Neuron (in vitro differentiated cells): Measurements from ENCODE around the gene XYLT1.

Experiments
- H2AFZ ChIP-seq: one replicate; pipeline ENCODE4 v1.6.1; 2013; ENCODE audit warnings: low read depth, mild to moderate bottlenecking, inconsistent platforms, low read length, moderate library complexity
- H3K27me3 ChIP-seq: one replicate; pipeline ENCODE4 v1.6.1; 2013; ENCODE audit warnings: low read length; ENCODE audit not compliant: insufficient read depth
- H3K36me3 ChIP-seq: one replicate; pipeline ENCODE4 v1.6.1; 2013; ENCODE audit warnings: low read length; ENCODE audit not compliant: insufficient read depth
- H3K4me1 ChIP-seq: one replicate; pipeline ENCODE4 v1.6.1; 2013; ENCODE audit warnings: low read length; ENCODE audit not compliant: insufficient read depth
- H3K4me3 ChIP-seq: 2 replicates; pipeline ENCODE4 v1.5.1; 2013; ENCODE audit warnings: mild to moderate bottlenecking, low read length, moderate library complexity
- H3K9me3 ChIP-seq: one replicate; pipeline ENCODE4 v1.6.1; 2013; ENCODE audit warnings: low read length

Gene XYLT1

GRCh38 chr16:17463335-17463734 lies 7.4 kb downstream of the XYLT1 start:
- H3K4me1 ChIP-seq, result peaks cover 45% of the 10 kb centered on the region
- no peaks in the 10 kb centered on the region for H3K36me3 ChIP-seq
- no peak overlapping the region for H2AFZ ChIP-seq
- no peaks in the 10 kb centered on the region for H3K9me3 ChIP-seq
- H3K4me3 ChIP-seq, result no peak overlapping the region
- no peaks in the 10 kb centered on the region for H3K27me3 ChIP-seq

GRCh38 chr16:17461951-17462729 lies 8.6 kb downstream of the XYLT1 start:
- Histone ChIP-seq H3K4me1 (peaks cover 46% of the 10 kb centered on the region), H2AFZ (no peak overlapping the region)

GRCh38 chr16:17460890-17461289 lies 9.9 kb downstream of the XYLT1 start:
- H3K4me3 ChIP-seq, result no peak overlapping the region
- H3K9me3 ChIP-seq, result no peaks in the 10 kb centered on the region
- no peaks in the 10 kb centered on the region for H3K27me3 ChIP-seq
- no peaks in the 10 kb centered on the region for H3K36me3 ChIP-seq
- no peak overlapping the region for H2AFZ ChIP-seq
- peaks cover 36% of the 10 kb centered on the region for H3K4me1 ChIP-seq

More at GRCh38 chr16:17461951-17462729, 8.6 kb downstream of the XYLT1 start:
- no peak overlapping the region for H3K4me3 ChIP-seq
- H3K9me3 ChIP-seq, result no peaks in the 10 kb centered on the region
- no peaks in the 10 kb centered on the region for H3K27me3 ChIP-seq
- no peaks in the 10 kb centered on the region for H3K36me3 ChIP-seq

GRCh38 chr16:17459903-17460521 lies 10.7 kb downstream of the XYLT1 start:
- H3K9me3 ChIP-seq, result no peaks in the 10 kb centered on the region
- no peak overlapping the region for H2AFZ ChIP-seq
- no peak overlapping the region for H3K4me3 ChIP-seq
- H3K27me3 ChIP-seq, result no peaks in the 10 kb centered on the region
- peaks cover 36% of the 10 kb centered on the region for H3K4me1 ChIP-seq
- H3K36me3 ChIP-seq, result no peaks in the 10 kb centered on the region

- Histone ChIP-seq H3K9me3 (no peaks in the 10 kb centered on the region), H3K4me3 (no peak overlapping the region), H3K27me3 (no peaks in the 10 kb centered on the region), H3K36me3 (no peaks in the 10 kb centered on the region), H2AFZ (no peak overlapping the region), H3K4me1 (peaks cover 36% of the 10 kb centered on the region)
Measured at GRCh38 chr16:17457997-17458396, 12.8 kb downstream of the XYLT1 start.

GRCh38 chr16:17457513-17457912 lies 13.2 kb downstream of the XYLT1 start:
- H3K4me3 ChIP-seq, result no peak overlapping the region
- H3K36me3 ChIP-seq, result no peaks in the 10 kb centered on the region
- H3K27me3 ChIP-seq, result no peaks in the 10 kb centered on the region
- no peak overlapping the region for H2AFZ ChIP-seq
- peaks cover 36% of the 10 kb centered on the region for H3K4me1 ChIP-seq
- no peaks in the 10 kb centered on the region for H3K9me3 ChIP-seq

GRCh38 chr16:17454162-17454730 lies 16.5 kb downstream of the XYLT1 start:
- Histone ChIP-seq H3K4me1 (peaks cover 14% of the 10 kb centered on the region), H3K9me3 (no peaks in the 10 kb centered on the region), H3K27me3 (no peaks in the 10 kb centered on the region), H2AFZ (no peak overlapping the region), H3K4me3 (no peak overlapping the region), H3K36me3 (no peaks in the 10 kb centered on the region)

GRCh38 chr16:17453364-17454038 lies 17.3 kb downstream of the XYLT1 start:
- Histone ChIP-seq H3K4me3 (no peak overlapping the region), H2AFZ (no peak overlapping the region), H3K36me3 (no peaks in the 10 kb centered on the region), H3K9me3 (no peaks in the 10 kb centered on the region), H3K27me3 (no peaks in the 10 kb centered on the region), H3K4me1 (peaks cover 13% of the 10 kb centered on the region)

- Histone ChIP-seq H3K27me3 (no peaks in the 10 kb centered on the region), H3K36me3 (no peaks in the 10 kb centered on the region), H3K4me1 (peaks cover 8% of the 10 kb centered on the region), H3K4me3 (no peak overlapping the region), H2AFZ (no peak overlapping the region), H3K9me3 (no peaks in the 10 kb centered on the region)
Measured at GRCh38 chr16:17452922-17453321, 17.8 kb downstream of the XYLT1 start.

GRCh38 chr16:17451843-17452242 lies 18.9 kb downstream of the XYLT1 start:
- no peaks in the 10 kb centered on the region for H3K9me3 ChIP-seq
- no peak overlapping the region for H3K4me3 ChIP-seq
- no peak overlapping the region for H2AFZ ChIP-seq
- H3K27me3 ChIP-seq, result no peaks in the 10 kb centered on the region
- H3K36me3 ChIP-seq, result no peaks in the 10 kb centered on the region
- no peaks in the 10 kb centered on the region for H3K4me1 ChIP-seq

GRCh38 chr16:17450291-17450690 lies 20.5 kb downstream of the XYLT1 start:
- H2AFZ ChIP-seq, result no peak overlapping the region
- H3K36me3 ChIP-seq, result no peaks in the 10 kb centered on the region
- no peaks in the 10 kb centered on the region for H3K9me3 ChIP-seq
- H3K27me3 ChIP-seq, result no peaks in the 10 kb centered on the region
- no peak overlapping the region for H3K4me3 ChIP-seq
- H3K4me1 ChIP-seq, result no peaks in the 10 kb centered on the region

GRCh38 chr16:17448640-17449638 lies 21.8 kb downstream of the XYLT1 start:
- Histone ChIP-seq H3K9me3 (no peaks in the 10 kb centered on the region), H3K36me3 (no peaks in the 10 kb centered on the region), H3K4me3 (no peak overlapping the region), H3K4me1 (no peaks in the 10 kb centered on the region), H2AFZ (no peak overlapping the region), H3K27me3 (no peaks in the 10 kb centered on the region)
